Thyroid gland (tissue), 4 donors: ENCODE measurements around the gene FGGY.

ENCODE experiments used
- POLR2A ChIP-seq, 2 donors: fragments of 450-650 bp; IDR thresholded peaks; one replicate each; pipeline ENCODE4 v1.6.1; 2017; ENCODE audit warnings: antibody characterized with exemption in 2 of 2, mild to moderate bottlenecking in 2 of 2, moderate library complexity in 1 of 2
- TF ChIP-seq, protein P1 (sequence below), 6 experiments: fragments of 200-600 bp in 3 of 6; fragments of 450-650 bp in 3 of 6; sonication (generic) in 3 of 6; IDR thresholded peaks; one replicate each; pipeline ENCODE4 v1.5.1; 2016 to 2019; ENCODE audit warnings: antibody characterized with exemption in 6 of 6, mild to moderate bottlenecking in 2 of 6, inconsistent platforms in 1 of 6, moderate library complexity in 1 of 6

DNA sequence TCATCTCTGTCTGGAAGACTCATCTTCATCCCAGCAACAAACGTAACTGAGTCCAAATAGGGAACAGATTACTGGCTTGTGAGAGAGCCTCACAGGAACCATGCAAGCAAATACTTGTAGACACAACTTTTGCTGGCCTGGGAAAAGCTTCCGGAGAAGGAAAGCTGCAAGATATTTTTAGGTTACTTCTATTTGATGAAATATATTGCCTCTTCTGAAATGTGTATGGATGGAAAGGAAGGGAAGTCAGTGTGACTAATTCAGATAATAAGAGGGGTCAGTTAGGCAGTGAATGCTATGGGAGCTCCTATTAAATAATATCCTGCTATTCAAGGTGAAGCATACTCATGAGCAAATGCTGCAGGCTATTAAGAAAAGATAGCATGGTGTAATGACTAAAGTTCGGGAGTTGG is 20.4 kb upstream of the FGGY start:
- TF ChIP-seq, protein P1, sequence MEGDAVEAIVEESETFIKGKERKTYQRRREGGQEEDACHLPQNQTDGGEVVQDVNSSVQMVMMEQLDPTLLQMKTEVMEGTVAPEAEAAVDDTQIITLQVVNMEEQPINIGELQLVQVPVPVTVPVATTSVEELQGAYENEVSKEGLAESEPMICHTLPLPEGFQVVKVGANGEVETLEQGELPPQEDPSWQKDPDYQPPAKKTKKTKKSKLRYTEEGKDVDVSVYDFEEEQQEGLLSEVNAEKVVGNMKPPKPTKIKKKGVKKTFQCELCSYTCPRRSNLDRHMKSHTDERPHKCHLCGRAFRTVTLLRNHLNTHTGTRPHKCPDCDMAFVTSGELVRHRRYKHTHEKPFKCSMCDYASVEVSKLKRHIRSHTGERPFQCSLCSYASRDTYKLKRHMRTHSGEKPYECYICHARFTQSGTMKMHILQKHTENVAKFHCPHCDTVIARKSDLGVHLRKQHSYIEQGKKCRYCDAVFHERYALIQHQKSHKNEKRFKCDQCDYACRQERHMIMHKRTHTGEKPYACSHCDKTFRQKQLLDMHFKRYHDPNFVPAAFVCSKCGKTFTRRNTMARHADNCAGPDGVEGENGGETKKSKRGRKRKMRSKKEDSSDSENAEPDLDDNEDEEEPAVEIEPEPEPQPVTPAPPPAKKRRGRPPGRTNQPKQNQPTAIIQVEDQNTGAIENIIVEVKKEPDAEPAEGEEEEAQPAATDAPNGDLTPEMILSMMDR (IDR thresholded peaks at IDR 0.05): no peak
- TF ChIP-seq POLR2A (IDR thresholded peaks at IDR 0.05): no peak
